GM12864 (cell line): Measurements from ENCODE around the gene CYP2U1.
A peak's percentile ranks its signal among the peaks of the same experiment; 100 is the strongest.
"Not testable (repeated sequence)": the region's sequence is repeated elsewhere in the genome, so short reads cannot be mapped to it uniquely, and the experiment has no call there.

Experiments
- DNase-seq: peaks from one replicate; pipeline ENCODE4 v3.0.0-alpha.2; 2011; ENCODE audit warnings: low read depth
- H3K4me3 ChIP-seq: 2 replicates; pipeline ENCODE4 v1.5.1; 2011; ENCODE audit warnings: mild to moderate bottlenecking, low read depth, low read length, control low read depth
- TF ChIP-seq, protein P1 (sequence below): IDR thresholded peaks from 2 replicates; pipeline ENCODE4 v1.5.1; 2011; ENCODE audit warnings: low read depth, mild to moderate bottlenecking, moderate library complexity, low read length, control low read depth, inconsistent platforms; ENCODE audit errors: missing control alignments

Gene CYP2U1

DNA sequence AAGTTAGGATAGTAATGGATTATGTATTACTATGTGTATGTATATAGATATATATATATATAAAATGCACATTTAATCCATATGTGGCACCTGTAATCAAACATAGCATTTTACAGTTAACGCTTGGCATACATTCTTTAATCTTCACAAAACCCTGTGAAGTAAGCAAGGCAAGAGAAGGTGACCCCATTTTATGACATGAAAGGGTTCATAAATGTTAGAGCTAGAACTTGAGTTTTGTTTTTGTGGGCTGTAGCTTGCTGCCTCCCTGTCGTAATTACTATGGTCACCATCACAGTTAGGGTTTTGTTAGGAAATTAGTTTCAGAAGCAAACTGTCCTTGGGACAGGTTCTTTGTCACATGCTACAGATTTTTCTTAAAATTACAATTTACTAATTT is 13.8 kb upstream of the CYP2U1 start:
- TF ChIP-seq, protein P1, sequence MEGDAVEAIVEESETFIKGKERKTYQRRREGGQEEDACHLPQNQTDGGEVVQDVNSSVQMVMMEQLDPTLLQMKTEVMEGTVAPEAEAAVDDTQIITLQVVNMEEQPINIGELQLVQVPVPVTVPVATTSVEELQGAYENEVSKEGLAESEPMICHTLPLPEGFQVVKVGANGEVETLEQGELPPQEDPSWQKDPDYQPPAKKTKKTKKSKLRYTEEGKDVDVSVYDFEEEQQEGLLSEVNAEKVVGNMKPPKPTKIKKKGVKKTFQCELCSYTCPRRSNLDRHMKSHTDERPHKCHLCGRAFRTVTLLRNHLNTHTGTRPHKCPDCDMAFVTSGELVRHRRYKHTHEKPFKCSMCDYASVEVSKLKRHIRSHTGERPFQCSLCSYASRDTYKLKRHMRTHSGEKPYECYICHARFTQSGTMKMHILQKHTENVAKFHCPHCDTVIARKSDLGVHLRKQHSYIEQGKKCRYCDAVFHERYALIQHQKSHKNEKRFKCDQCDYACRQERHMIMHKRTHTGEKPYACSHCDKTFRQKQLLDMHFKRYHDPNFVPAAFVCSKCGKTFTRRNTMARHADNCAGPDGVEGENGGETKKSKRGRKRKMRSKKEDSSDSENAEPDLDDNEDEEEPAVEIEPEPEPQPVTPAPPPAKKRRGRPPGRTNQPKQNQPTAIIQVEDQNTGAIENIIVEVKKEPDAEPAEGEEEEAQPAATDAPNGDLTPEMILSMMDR = no peak
- H3K4me3 ChIP-seq = no peak overlapping the region
- no peak for DNase-seq

DNA sequence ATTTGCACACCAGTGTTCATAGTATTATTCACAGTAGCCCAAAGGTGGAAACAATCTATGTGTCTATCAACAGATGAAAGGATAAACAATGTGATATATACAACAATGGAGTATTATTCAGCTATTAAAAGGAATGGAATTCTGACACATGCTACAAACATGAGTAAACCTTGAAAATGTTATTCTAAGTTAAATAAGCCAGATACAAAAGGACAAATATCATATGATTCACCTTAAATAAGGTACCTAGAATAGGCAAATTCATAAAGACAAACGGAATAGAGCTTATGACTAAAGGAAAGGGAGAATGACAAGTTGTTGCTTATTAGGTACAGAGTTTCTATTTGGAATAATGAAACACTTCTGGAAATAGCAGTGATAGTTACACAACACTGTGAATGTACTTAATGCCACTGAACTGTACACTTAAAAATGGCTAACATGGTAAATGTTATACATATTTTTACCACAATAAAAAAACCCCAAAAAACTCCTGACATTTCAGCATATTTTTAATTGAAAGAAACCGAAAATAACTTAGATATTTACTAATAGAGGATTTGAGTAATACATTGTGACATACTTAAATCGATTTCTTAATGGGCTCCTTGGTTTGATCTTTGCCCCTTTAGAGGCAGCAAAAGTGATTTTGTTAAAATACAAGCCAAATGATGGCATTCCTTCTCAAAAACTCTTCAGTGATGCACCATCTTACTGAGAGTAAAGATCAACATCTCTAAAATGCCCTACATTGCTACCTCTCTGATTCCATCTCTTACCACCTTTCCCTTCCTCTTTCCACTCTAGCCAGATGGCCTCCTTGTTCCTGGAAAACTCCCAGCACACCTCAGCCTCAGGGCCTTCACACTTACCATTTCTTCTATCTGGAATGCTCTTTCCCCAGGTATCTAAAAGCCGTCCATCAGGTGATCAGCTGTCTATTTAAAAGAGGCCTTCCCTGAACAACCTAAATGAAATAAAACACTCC is 8.6 kb upstream of the CYP2U1 start:
- DNase-seq = no peak
- TF ChIP-seq, protein P1 = no peak
- no peak overlapping the region for H3K4me3 ChIP-seq

DNA sequence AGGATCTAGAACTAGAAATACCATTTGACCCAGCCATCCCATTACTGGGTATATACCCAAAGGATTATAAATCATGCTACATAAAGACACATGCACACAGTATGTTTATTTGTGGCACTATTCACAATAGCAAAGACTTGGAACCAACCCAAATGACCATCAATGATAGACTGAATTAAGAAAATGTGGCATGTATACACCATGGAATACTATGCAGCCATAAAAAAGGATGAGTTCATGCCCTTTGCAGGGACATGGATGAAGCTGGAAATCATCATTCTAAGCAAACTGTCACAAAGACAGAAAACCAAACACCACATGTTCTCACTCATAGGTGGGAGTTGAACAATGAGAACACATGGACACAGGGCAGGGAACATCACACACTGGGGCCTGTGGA is 5.6 kb upstream of the CYP2U1 start:
- H3K4me3 ChIP-seq, DNase-seq: not testable (repeated sequence)

DNA sequence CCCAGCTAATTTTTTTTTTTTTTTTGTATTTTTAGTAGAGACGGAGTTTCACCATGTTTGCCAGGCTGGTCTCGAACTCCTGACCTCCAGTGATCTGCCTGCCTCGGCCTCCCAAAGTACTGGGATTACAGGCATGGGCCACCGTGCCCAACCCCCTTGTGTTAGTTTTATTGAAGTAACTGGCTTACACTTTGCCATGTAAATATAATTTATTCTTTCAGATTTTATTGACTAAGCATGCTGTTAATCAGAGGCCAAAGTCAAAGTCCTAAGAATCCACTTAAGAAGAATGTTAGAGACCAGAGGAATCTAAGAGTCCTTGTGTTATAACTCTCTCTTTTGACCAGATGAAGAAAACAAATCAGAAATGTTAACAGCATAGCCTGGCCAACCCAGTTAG is 4.5 kb upstream of the CYP2U1 start:
- not testable (repeated sequence) for H3K4me3 ChIP-seq, DNase-seq

DNA sequence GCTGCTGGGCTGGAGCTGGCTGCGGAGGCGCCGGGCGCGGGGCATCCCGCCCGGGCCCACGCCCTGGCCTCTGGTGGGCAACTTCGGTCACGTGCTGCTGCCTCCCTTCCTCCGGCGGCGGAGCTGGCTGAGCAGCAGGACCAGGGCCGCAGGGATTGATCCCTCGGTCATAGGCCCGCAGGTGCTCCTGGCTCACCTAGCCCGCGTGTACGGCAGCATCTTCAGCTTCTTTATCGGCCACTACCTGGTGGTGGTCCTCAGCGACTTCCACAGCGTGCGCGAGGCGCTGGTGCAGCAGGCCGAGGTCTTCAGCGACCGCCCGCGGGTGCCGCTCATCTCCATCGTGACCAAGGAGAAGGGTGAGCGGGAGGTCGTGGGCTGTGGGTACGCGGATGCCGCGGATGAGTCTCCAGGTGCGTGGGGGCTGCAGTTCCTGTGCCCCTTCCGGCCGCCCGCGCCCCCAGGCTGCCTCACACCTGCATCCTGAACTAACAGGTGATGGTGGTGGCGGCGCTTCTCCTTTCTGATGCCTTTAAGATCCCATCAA is 499 bp downstream of the CYP2U1 start:
- DNase-seq = no peak
- H3K4me3 ChIP-seq = peak overlapping the region; percentile 78
- TF ChIP-seq, protein P1 = no peak

DNA sequence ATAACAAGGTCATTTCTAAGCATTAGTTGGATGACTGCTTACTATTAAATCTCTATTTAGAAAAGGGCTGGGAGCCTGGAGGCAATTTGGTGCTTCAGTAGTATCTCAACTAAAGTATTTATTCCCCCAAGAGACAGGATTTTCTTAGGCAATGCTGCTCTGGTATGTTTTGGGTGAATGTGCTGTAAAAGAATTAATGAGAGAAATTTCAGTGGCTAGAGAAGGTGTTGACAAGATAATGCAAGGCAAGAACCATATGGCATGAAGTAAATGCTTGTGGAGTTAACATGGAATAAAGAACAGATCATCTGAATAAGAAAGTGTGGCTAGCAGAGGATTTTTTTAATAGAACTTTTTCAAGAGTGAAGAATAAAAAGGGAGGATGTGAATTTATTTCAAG is 3.9 kb downstream of the CYP2U1 start:
- TF ChIP-seq, protein P1 = no peak
- no peak for DNase-seq

DNA sequence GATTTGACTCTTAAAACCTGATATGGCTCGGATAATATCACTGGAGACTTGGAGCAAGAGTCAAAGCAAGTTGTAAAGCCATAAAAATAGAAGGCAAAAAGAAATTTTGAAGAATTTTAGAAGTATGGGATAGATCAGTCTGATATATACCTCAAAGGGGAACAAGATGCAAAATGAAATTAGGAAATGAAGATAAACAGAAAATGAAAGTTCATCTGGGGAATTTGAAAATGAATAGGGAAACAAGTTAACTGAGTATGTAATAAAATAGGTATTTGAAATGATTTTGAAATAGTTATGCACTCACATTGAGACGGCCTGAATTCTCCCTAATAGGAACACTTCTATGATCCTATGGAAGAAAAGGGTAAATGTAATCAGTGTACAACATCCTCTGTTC is 5.7 kb downstream of the CYP2U1 start:
- TF ChIP-seq, protein P1 = no peak
- no peak overlapping the region for H3K4me3 ChIP-seq
- DNase-seq = no peak

More for the DNA sequence above, 3.9 kb downstream of the CYP2U1 start:
- H3K4me3 ChIP-seq = no peak overlapping the region

DNA sequence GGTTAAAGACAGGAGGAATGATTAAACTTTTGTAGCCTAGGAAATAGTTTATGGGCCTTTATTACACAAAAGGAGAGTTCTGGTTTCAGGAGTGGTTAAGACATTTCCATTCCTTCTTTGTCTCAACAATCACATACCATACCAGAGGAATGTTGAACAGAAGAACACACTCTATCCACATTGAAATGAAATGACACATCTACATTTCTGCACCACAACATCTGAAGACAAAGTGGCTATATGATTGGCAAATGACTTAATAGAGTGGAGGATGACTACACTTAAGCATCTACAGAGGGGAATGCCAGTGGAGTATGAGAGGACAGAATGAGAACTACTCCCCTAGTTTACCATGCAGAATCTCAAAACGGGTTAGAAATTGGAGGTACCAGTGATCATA is 8.0 kb downstream of the CYP2U1 start:
- H3K4me3 ChIP-seq = no peak overlapping the region
- DNase-seq = no peak
- TF ChIP-seq, protein P1 = no peak
